Right lobe of liver (tissue), 6 donors: ENCODE data around the gene ZFP36. TPM values are rescaled to one million over a fixed set of nuclear protein-coding genes. Genes with fewer than 3 reads are reported as not detected.

ENCODE experiments used
- ATAC-seq, 4 donors: fragments of 200-7000 bp; cut with Tn5 transposase; one replicate each; pipeline ENCODE4 v1.9.1; 2020; ENCODE audit warnings: mild to moderate bottlenecking in 4 of 4, moderate library complexity in 4 of 4
- DNase-seq, 3 donors: peaks; one replicate each; pipeline ENCODE4 v3.0.0-alpha.2; 2020
- H3K27ac ChIP-seq, 3 donors: fragments of 200-600 bp; one replicate each; pipeline ENCODE4 v1.8.0; 2022
- H3K27me3 ChIP-seq, 2 donors: fragments of 200-600 bp; one replicate each; pipeline ENCODE4 v1.8.0; 2022
- H3K36me3 ChIP-seq, 4 donors: fragments of 200-600 bp; sonication (generic) in 1 of 4; one replicate each; pipeline versions ENCODE4 v1.5.1 to v1.8.0; 2017 to 2022; ENCODE audit warnings: control low read depth in 1 of 4
- H3K4me1 ChIP-seq, 4 donors: fragments of 200-600 bp; sonication (generic) in 1 of 4; one replicate each; pipeline versions ENCODE4 v1.5.1 to v1.8.0; 2017 to 2022; ENCODE audit warnings: control low read depth in 1 of 4
- H3K4me3 ChIP-seq, 3 donors: fragments of 200-600 bp; one replicate each; pipeline ENCODE4 v1.8.0; 2022
- H3K9me3 ChIP-seq, 4 donors: fragments of 200-600 bp; sonication (generic) in 1 of 4; one replicate each; pipeline versions ENCODE4 v1.5.1 to v1.8.0; 2017 to 2022; ENCODE audit warnings: control low read depth in 1 of 4
- CTCF ChIP-seq, 4 donors: fragments of 200-600 bp in 3 of 4; fragments of 450-650 bp in 1 of 4; IDR thresholded peaks; one replicate each; pipeline versions ENCODE4 v1.5.1 to v1.8.0; 2016 to 2022; ENCODE audit warnings: antibody characterized with exemption in 4 of 4, mild to moderate bottlenecking in 2 of 4
- POLR2A ChIP-seq: fragments of 450-650 bp; IDR thresholded peaks from one replicate; pipeline ENCODE4 v1.6.1; 2017; ENCODE audit warnings: antibody characterized with exemption, mild to moderate bottlenecking
- WGBS: methylation state at CpG from one replicate; pipeline ENCODE4 v1.1.6; 2018; ENCODE audit warnings: low coverage, low lambda C conversion rate; ENCODE audit not compliant: insufficient coverage; ENCODE audit errors: missing lambda C conversion rate; 5-methylcytosine and 5-hydroxymethylcytosine counted together
- intact Hi-C, 2 donors: fragments of 100-400 bp; cut with DNase I; formaldehyde crosslinking; loops; one replicate each; pipeline versions ENCODE4 v1.11.2 to v1.14.1; 2022
- total RNA-seq, 6 experiments: library from RNA; depleted of rRNA in 2 of 6; stranded (reverse); fragments of >200 nt in 2 of 6; fragmentation: NEBNext Ultra II Directional in 3 of 6; extraction: Animal tissue kit (Norgen Biotek cat#: 25700) in 3 of 6; gene quantifications; one replicate each; pipeline versions ENCODE4 v1.1.0 to v1.2.4, GENCODE V29; 2016 to 2023
- donor health status: DM: no; HTN: yes; CAD: no.
- donor health status: DM: no; HTN: no; CAD: no.
- donor health status: DM: no; HTN: no; CAD: no.
- donor health status: DM: no; HTN: yes; CAD: no.
- donor health status: DM: no; HTN: yes; CAD: no.

ZFP36 gene
- total RNA-seq, 6 experiments from 2014 or later, result 28.3 to 156 (median 91.7) TPM

GRCh38 chr19:39444598-39445195 is 38.0 kb downstream of the ZFP36 start:
- Histone ChIP-seq H3K9me3 (no peaks in the 10 kb centered on the region), H3K4me3 (peak overlapping the region; percentile 76 to 98 (median 82)), H3K36me3 (no peaks in the 10 kb centered on the region), H3K27ac (peak overlapping the region; percentile 72 to 86 (median 84)), H3K27me3 (no peaks in the 10 kb centered on the region), H3K4me1 (peaks cover 0 to 30% (median 14%) of the 10 kb centered on the region in 4 donors)
- DNase-seq, result no peak
- intact Hi-C loops, result no loop called here
- no peak for TF ChIP-seq POLR2A
- TF ChIP-seq CTCF (IDR thresholded peaks at IDR 0.05), result no peak
- peak in 1 of 4 donors; percentile 1 for ATAC-seq
- WGBS, result 3% methylated on average over 17 of the region's 17 CpGs

GRCh38 chr19:39445196-39446111 is 38.8 kb downstream of the ZFP36 start, which contains the start of gene SUPT5H:
SUPT5H (plus strand) TSS chr19:39445582; CDS start chr19:39445891, 309 bp downstream.
- DNase-seq (peak; percentile 98 to 99 (median 99)), ATAC-seq (peak; percentile 97 to 100 (median 98))
- Histone ChIP-seq H3K9me3 (no peaks in the 10 kb centered on the region), H3K27me3 (no peaks in the 10 kb centered on the region), H3K27ac (peak within 1 kb of the TSS; percentile 72 to 86 (median 84)), H3K4me3 (peak within 1 kb of the TSS; percentile 76 to 98 (median 82)), H3K36me3 (no peaks in the 10 kb centered on the region), H3K4me1 (peaks cover 0 to 33% (median 14%) of the 10 kb centered on the region in 4 donors)
- WGBS, result under 1% methylated on average over 38 of the region's 68 CpGs
- intact Hi-C loops, result no loop called here
- TF ChIP-seq POLR2A (peak; percentile 92), CTCF (IDR thresholded peaks at IDR 0.05) (no peak)

- H3K27ac ChIP-seq, result peak overlapping the region; percentile 72 to 86 (median 84)
- H3K4me3 ChIP-seq, result peak overlapping the region; percentile 76 to 98 (median 82)
- ATAC-seq (no peak), DNase-seq (no peak)
- no peaks in the 10 kb centered on the region for H3K27me3 ChIP-seq
- intact Hi-C loops, result no loop called here
- no peaks in the 10 kb centered on the region for H3K9me3 ChIP-seq
- 84% methylated on average over 10 of the region's 16 CpGs for WGBS
- H3K36me3 ChIP-seq, result no peaks in the 10 kb centered on the region
- TF ChIP-seq CTCF (IDR thresholded peaks at IDR 0.05) (no peak), POLR2A (no peak)
- peaks cover 0 to 44% (median 18%) of the 10 kb centered on the region in 4 donors for H3K4me1 ChIP-seq
These were observed 39.9 kb downstream of the ZFP36 start for GRCh38 chr19:39446365-39447084.

GRCh38 chr19:39448271-39448670 is 41.6 kb downstream of the ZFP36 start:
- 32% methylated on average over 3 of the region's 3 CpGs for WGBS
- no peaks in the 10 kb centered on the region for H3K27me3 ChIP-seq
- peaks cover 0 to 11% (median under 1%) of the 10 kb centered on the region in 4 donors for H3K36me3 ChIP-seq
- peaks cover 0 to 47% (median 18%) of the 10 kb centered on the region in 4 donors for H3K4me1 ChIP-seq
- no peak for TF ChIP-seq CTCF (IDR thresholded peaks at IDR 0.05)
- no peak for TF ChIP-seq POLR2A
- H3K4me3 ChIP-seq, result no peak overlapping the region
- ATAC-seq (no peak), DNase-seq (no peak)
- no peak overlapping the region for H3K27ac ChIP-seq
- no peaks in the 10 kb centered on the region for H3K9me3 ChIP-seq
- intact Hi-C loops, result no loop called here
